Measurements from ENCODE around the gene TMEM119.

DNA sequence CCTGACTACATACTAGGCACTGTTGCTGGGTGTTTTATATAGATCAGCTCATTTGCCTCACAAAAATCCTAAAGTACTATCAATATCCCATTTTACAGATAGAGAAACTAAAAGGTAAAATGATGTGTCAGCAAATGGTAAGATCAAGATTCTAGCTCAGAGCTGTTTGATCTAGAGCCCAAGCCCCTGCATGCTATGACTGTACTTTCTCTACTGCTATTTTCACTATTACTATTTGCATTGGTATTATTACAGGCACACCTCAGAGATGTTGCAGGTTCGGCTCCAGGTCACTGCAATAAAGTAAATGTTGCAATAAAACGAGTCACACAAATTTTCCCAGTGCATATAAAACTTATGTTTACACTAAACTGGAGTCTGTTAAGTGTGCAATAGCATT, 24.6 kb downstream of the TMEM119 start:
- TF ChIP-seq, protein P1, sequence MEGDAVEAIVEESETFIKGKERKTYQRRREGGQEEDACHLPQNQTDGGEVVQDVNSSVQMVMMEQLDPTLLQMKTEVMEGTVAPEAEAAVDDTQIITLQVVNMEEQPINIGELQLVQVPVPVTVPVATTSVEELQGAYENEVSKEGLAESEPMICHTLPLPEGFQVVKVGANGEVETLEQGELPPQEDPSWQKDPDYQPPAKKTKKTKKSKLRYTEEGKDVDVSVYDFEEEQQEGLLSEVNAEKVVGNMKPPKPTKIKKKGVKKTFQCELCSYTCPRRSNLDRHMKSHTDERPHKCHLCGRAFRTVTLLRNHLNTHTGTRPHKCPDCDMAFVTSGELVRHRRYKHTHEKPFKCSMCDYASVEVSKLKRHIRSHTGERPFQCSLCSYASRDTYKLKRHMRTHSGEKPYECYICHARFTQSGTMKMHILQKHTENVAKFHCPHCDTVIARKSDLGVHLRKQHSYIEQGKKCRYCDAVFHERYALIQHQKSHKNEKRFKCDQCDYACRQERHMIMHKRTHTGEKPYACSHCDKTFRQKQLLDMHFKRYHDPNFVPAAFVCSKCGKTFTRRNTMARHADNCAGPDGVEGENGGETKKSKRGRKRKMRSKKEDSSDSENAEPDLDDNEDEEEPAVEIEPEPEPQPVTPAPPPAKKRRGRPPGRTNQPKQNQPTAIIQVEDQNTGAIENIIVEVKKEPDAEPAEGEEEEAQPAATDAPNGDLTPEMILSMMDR (IDR thresholded peaks at IDR 0.05; ENCODE audit: low read depth, low read length): no peak
- TF ChIP-seq, protein P2, sequence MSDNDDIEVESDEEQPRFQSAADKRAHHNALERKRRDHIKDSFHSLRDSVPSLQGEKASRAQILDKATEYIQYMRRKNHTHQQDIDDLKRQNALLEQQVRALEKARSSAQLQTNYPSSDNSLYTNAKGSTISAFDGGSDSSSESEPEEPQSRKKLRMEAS (IDR thresholded peaks at IDR 0.05; ENCODE audit: low read depth, low read length): no peak
- no peak for TF ChIP-seq POLR2A (IDR thresholded peaks at IDR 0.05; ENCODE audit: extremely low read depth, insufficient read length)

Measured in NB4 (cell line).